ENCODE measurements around the gene FAIM2.

Gene FAIM2

GRCh38 chr12:49917166-49917787 lies 13.6 kb upstream of the FAIM2 start:
- no peak for ATAC-seq (ENCODE audit: low read depth)
- H3K27me3 Mint-ChIP-seq: peaks cover 15% of the 10 kb centered on the region

GRCh38 chr12:49916129-49916919 lies 12.6 kb upstream of the FAIM2 start:
- H3K36me3 Mint-ChIP-seq: no peaks in the 10 kb centered on the region

More at GRCh38 chr12:49917166-49917787, 13.6 kb upstream of the FAIM2 start:
- H3K36me3 Mint-ChIP-seq: no peaks in the 10 kb centered on the region
- H3K9me3 Mint-ChIP-seq: no peaks in the 10 kb centered on the region
- no peak overlapping the region for H3K4me3 Mint-ChIP-seq
- H3K4me1 Mint-ChIP-seq: no peaks in the 10 kb centered on the region
- DNase-seq (ENCODE audit: low spot score in 2 of 2): no peak
- no peak overlapping the region for H3K27ac Mint-ChIP-seq

GRCh38 chr12:49912345-49913255 lies 8.9 kb upstream of the FAIM2 start:
- H3K9me3 Mint-ChIP-seq: no peaks in the 10 kb centered on the region
- H3K36me3 Mint-ChIP-seq: no peaks in the 10 kb centered on the region
- H3K4me1 Mint-ChIP-seq: no peaks in the 10 kb centered on the region
- H3K27ac Mint-ChIP-seq: no peak overlapping the region
- no peak for ATAC-seq (ENCODE audit: low read depth)
- no peak for DNase-seq (ENCODE audit: low spot score in 2 of 2)
- H3K27me3 Mint-ChIP-seq: peaks cover 22% of the 10 kb centered on the region
- H3K4me3 Mint-ChIP-seq: no peak overlapping the region

More at GRCh38 chr12:49916129-49916919, 12.6 kb upstream of the FAIM2 start:
- Mint-ChIP-seq H3K27ac (no peak overlapping the region), H3K9me3 (no peaks in the 10 kb centered on the region), H3K4me1 (no peaks in the 10 kb centered on the region), H3K4me3 (no peak overlapping the region), H3K27me3 (peaks cover 18% of the 10 kb centered on the region)
- no peak for DNase-seq (ENCODE audit: low spot score in 2 of 2)
- ATAC-seq (ENCODE audit: low read depth): no peak

- Mint-ChIP-seq H3K9me3 (no peaks in the 10 kb centered on the region), H3K27me3 (peaks cover 23% of the 10 kb centered on the region), H3K36me3 (no peaks in the 10 kb centered on the region), H3K4me1 (no peaks in the 10 kb centered on the region), H3K4me3 (no peak overlapping the region), H3K27ac (no peak overlapping the region)
- DNase-seq (ENCODE audit: low spot score in 2 of 2) (no peak), ATAC-seq (ENCODE audit: low read depth) (no peak)
Measured at GRCh38 chr12:49911213-49911605, 7.5 kb upstream of the FAIM2 start.

- no peaks in the 10 kb centered on the region for H3K9me3 Mint-ChIP-seq
- H3K4me1 Mint-ChIP-seq: no peaks in the 10 kb centered on the region
- no peak for DNase-seq (ENCODE audit: low spot score in 2 of 2)
- H3K27ac Mint-ChIP-seq: no peak overlapping the region
- no peak overlapping the region for H3K4me3 Mint-ChIP-seq
- H3K36me3 Mint-ChIP-seq: no peaks in the 10 kb centered on the region
- H3K27me3 Mint-ChIP-seq: peaks cover 30% of the 10 kb centered on the region
- ATAC-seq (ENCODE audit: low read depth): no peak
Measured at GRCh38 chr12:49910331-49911212, 6.9 kb upstream of the FAIM2 start.

- Mint-ChIP-seq H3K27me3 (peaks cover 33% of the 10 kb centered on the region), H3K4me3 (no peak overlapping the region), H3K9me3 (no peaks in the 10 kb centered on the region), H3K27ac (no peak overlapping the region), H3K36me3 (no peaks in the 10 kb centered on the region), H3K4me1 (no peaks in the 10 kb centered on the region)
- ATAC-seq (ENCODE audit: low read depth): no peak
- DNase-seq (ENCODE audit: low spot score in 2 of 2): no peak
Measured at GRCh38 chr12:49909826-49910225, 6.1 kb upstream of the FAIM2 start.

- no peak for DNase-seq (ENCODE audit: low spot score in 2 of 2)
- Mint-ChIP-seq H3K36me3 (no peaks in the 10 kb centered on the region), H3K4me1 (peaks cover 3% of the 10 kb centered on the region), H3K27ac (no peak overlapping the region), H3K9me3 (no peaks in the 10 kb centered on the region), H3K4me3 (no peak overlapping the region), H3K27me3 (peaks cover 38% of the 10 kb centered on the region)
- ATAC-seq (ENCODE audit: low read depth): no peak
Measured at GRCh38 chr12:49909356-49909755, 5.7 kb upstream of the FAIM2 start.

GRCh38 chr12:49907352-49907751 lies 3.7 kb upstream of the FAIM2 start:
- no peaks in the 10 kb centered on the region for H3K9me3 Mint-ChIP-seq
- no peak for ATAC-seq (ENCODE audit: low read depth)
- no peak for DNase-seq (ENCODE audit: low spot score in 2 of 2)

GRCh38 chr12:49905718-49906314 lies 2.1 kb upstream of the FAIM2 start:
- peaks cover 7% of the 10 kb centered on the region for H3K4me1 Mint-ChIP-seq
- H3K4me3 Mint-ChIP-seq: peak overlapping the region; percentile 58
- peaks cover 35% of the 10 kb centered on the region for H3K27me3 Mint-ChIP-seq
- H3K9me3 Mint-ChIP-seq: no peaks in the 10 kb centered on the region
- DNase-seq (ENCODE audit: low spot score in 2 of 2) (no peak), ATAC-seq (ENCODE audit: low read depth) (no peak)
- no peak overlapping the region for H3K27ac Mint-ChIP-seq
- no peaks in the 10 kb centered on the region for H3K36me3 Mint-ChIP-seq

More at GRCh38 chr12:49907352-49907751, 3.7 kb upstream of the FAIM2 start:
- Mint-ChIP-seq H3K27me3 (peaks cover 35% of the 10 kb centered on the region), H3K4me1 (peaks cover 7% of the 10 kb centered on the region), H3K4me3 (no peak overlapping the region), H3K27ac (no peak overlapping the region), H3K36me3 (no peaks in the 10 kb centered on the region)

GRCh38 chr12:49904601-49905000 lies 901 bp upstream of the FAIM2 start:
- DNase-seq (ENCODE audit: low spot score in 2 of 2) (no peak), ATAC-seq (ENCODE audit: low read depth) (no peak)
- Mint-ChIP-seq H3K36me3 (no peaks in the 10 kb centered on the region), H3K4me1 (peaks cover 7% of the 10 kb centered on the region), H3K4me3 (peak overlapping the region; percentile 79), H3K27ac (no peak overlapping the region), H3K27me3 (peaks cover 38% of the 10 kb centered on the region), H3K9me3 (no peaks in the 10 kb centered on the region)

- Mint-ChIP-seq H3K9me3 (no peaks in the 10 kb centered on the region), H3K36me3 (no peaks in the 10 kb centered on the region), H3K27me3 (peaks cover 41% of the 10 kb centered on the region), H3K4me1 (peaks cover 7% of the 10 kb centered on the region), H3K27ac (no peak overlapping the region), H3K4me3 (peak overlapping the region; percentile 56)
- no peak for ATAC-seq (ENCODE audit: low read depth)
- DNase-seq (ENCODE audit: low spot score in 2 of 2): no peak
Measured at GRCh38 chr12:49903351-49903699, 375 bp downstream of the FAIM2 start.

- DNase-seq (ENCODE audit: low spot score in 2 of 2) (no peak), ATAC-seq (ENCODE audit: low read depth) (no peak)
- peaks cover 7% of the 10 kb centered on the region for H3K4me1 Mint-ChIP-seq
- H3K9me3 Mint-ChIP-seq: no peaks in the 10 kb centered on the region
- H3K27ac Mint-ChIP-seq: no peak overlapping the region
- H3K36me3 Mint-ChIP-seq: no peaks in the 10 kb centered on the region
- no peak overlapping the region for H3K4me3 Mint-ChIP-seq
- peaks cover 41% of the 10 kb centered on the region for H3K27me3 Mint-ChIP-seq
Measured at GRCh38 chr12:49902399-49903350, 1.0 kb downstream of the FAIM2 start.

Data from memory B cell (primary cell).